ENCODE results near the gene PCDHGA6. TPM values are rescaled to one million over a fixed set of nuclear protein-coding genes. Genes with fewer than 3 reads are reported as not detected.

PCDHGA6 gene
- total RNA-seq, 1 experiment from 2014 or later, result 1.3 TPM

GRCh38 chr5:141389153-141390042 is 15.7 kb downstream of the PCDHGA6 start:
- Histone ChIP-seq H3K4me2 (ENCODE audit: low read length) (no peak overlapping the region), H2AFZ (ENCODE audit: low read length) (no peak overlapping the region), H3K9me2 (replicated peaks; ENCODE audit: low read length) (no peaks in the 10 kb centered on the region), H3K27me3 (ENCODE audit: low read length) (no peaks in the 10 kb centered on the region), H4K20me1 (ENCODE audit: low read length) (no peaks in the 10 kb centered on the region), H3K36me3 (ENCODE audit: low read depth, low read length) (no peaks in the 10 kb centered on the region), H3K27ac (ENCODE audit: low read length) (no peak overlapping the region), H3K4me1 (ENCODE audit: insufficient read depth, low read length) (no peaks in the 10 kb centered on the region), H3K9me3 (ENCODE audit: low read length) (0 out of 2 replicates have a peak, but pooled peaks cover 6% of the 10 kb centered on the region), H3K9ac (ENCODE audit: low read length) (no peak overlapping the region), H3K4me3 (ENCODE audit: low read length) (no peak overlapping the region), H3F3A (ENCODE audit: low read length, unreplicated experiment) (no peaks in the 10 kb centered on the region), H3K79me2 (ENCODE audit: low read length) (no peaks in the 10 kb centered on the region)
- intact Hi-C loops (cut with micrococcal nuclease), result no loop called here
- TF ChIP-seq EZH2 (IDR thresholded peaks at IDR 0.05; ENCODE audit: low read length, unreplicated experiment) (no peak), EZH2phosphoT487 (IDR thresholded peaks at IDR 0.05; ENCODE audit: borderline replicate concordance, low read length) (no peak), CTCF (conservative IDR thresholded peaks at IDR 0.05; ENCODE audit: low read depth, low read length) (no peak)
- no TSS peak for BruUV-seq (replicated peaks)
- no peak for ATAC-seq
- ChIA-PET CTCF (no interaction called here), POLR2A (ENCODE audit: unreplicated experiment) (interaction anchor here (0.6 kb wide), 1 partner anchor 41 kb away, joined by 10 read pairs; no protein-coding TSS in a partner anchor)
- DNase-seq, result no peak

- H4K20me1 ChIP-seq (ENCODE audit: low read length), result no peaks in the 10 kb centered on the region
- no peaks in the 10 kb centered on the region for H3K4me1 ChIP-seq (ENCODE audit: insufficient read depth, low read length)
- 0 out of 2 replicates have a peak, but pooled peaks cover 6% of the 10 kb centered on the region for H3K9me3 ChIP-seq (ENCODE audit: low read length)
- ChIA-PET CTCF (no interaction called here), POLR2A (ENCODE audit: unreplicated experiment) (no interaction called here)
- H3K9ac ChIP-seq (ENCODE audit: low read length), result no peak within 1 kb of the TSS
- H3K4me3 ChIP-seq (ENCODE audit: low read length), result no peak within 1 kb of the TSS
- no peaks in the 10 kb centered on the region for H3F3A ChIP-seq (ENCODE audit: low read length, unreplicated experiment)
- no peak within 1 kb of the TSS for H3K4me2 ChIP-seq (ENCODE audit: low read length)
- no peak for TF ChIP-seq EZH2phosphoT487 (IDR thresholded peaks at IDR 0.05; ENCODE audit: borderline replicate concordance, low read length)
- TF ChIP-seq EZH2 (IDR thresholded peaks at IDR 0.05; ENCODE audit: low read length, unreplicated experiment), result no peak
- no peak for TF ChIP-seq CTCF (conservative IDR thresholded peaks at IDR 0.05; ENCODE audit: low read depth, low read length)
- H3K27ac ChIP-seq (ENCODE audit: low read length), result no peak within 1 kb of the TSS
- no peak for ATAC-seq
- no peak for DNase-seq
- no peaks in the 10 kb centered on the region for H3K79me2 ChIP-seq (ENCODE audit: low read length)
- intact Hi-C loops (cut with micrococcal nuclease), result no loop called here
- H3K27me3 ChIP-seq (ENCODE audit: low read length), result no peaks in the 10 kb centered on the region
- no peak within 1 kb of the TSS for H2AFZ ChIP-seq (ENCODE audit: low read length)
- BruUV-seq (replicated peaks), result no TSS peak
- no peaks in the 10 kb centered on the region for H3K9me2 ChIP-seq (replicated peaks; ENCODE audit: low read length)
- H3K36me3 ChIP-seq (ENCODE audit: low read depth, low read length), result no peaks in the 10 kb centered on the region
Measured at GRCh38 chr5:141392429-141393198, 18.9 kb downstream of the PCDHGA6 start, which contains the start of gene PCDHGA8. Gene PCDHGA8, plus strand, starts transcription at chr5:141392633. Its CDS starts 181 bp downstream, at chr5:141392814.

Measured in PC-3 (cell line).